ENCODE measurements around the gene UBR2.

Gene UBR2

DNA sequence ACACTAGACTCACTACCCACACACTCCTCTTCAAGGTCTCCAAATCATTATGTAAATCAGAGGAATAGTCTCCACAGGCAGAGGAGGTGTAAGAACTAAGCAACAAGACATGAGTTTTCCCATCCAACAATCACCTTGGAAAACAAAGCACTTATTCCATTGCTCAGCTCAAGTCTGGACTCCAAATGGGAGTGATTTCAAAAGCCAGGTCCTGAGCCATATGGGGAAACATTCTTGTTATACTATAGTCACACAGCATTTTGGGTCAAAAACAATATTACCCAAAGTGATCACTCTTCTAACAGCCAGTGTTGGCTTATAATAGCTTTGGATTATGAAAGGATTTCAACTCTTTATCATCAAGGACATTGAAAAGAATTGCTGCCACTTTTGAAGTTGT is 162.2 kb downstream of the UBR2 start:
- Histone ChIP-seq H3K79me2 (ENCODE audit: low read length) (no peaks in the 10 kb centered on the region), H3K4me2 (ENCODE audit: low read length) (peak overlapping the region; percentile 79), H3K27ac (ENCODE audit: low read length) (peak overlapping the region; percentile 24; the same call in 1 of the 2 replicates), H3K9ac (ENCODE audit: low read length) (peak overlapping the region; percentile 53), H2AFZ (ENCODE audit: low read depth, low read length) (peak overlapping the region; percentile 94), H3K4me1 (ENCODE audit: low read length) (peaks cover 12% of the 10 kb centered on the region), H4K20me1 (ENCODE audit: insufficient read depth, low read length) (no peaks in the 10 kb centered on the region), H3K9me3 (ENCODE audit: insufficient read depth, low read length) (no peaks in the 10 kb centered on the region), H3K36me3 (replicated peaks; ENCODE audit: low read depth, low read length) (no peaks in the 10 kb centered on the region), H3K4me3 (ENCODE audit: low read length) (peak overlapping the region; percentile 63), H3K27me3 (ENCODE audit: low read depth, low read length) (no peaks in the 10 kb centered on the region)
- no peak for TF ChIP-seq EZH2phosphoT487 (IDR thresholded peaks at IDR 0.05; ENCODE audit: low read depth)
- TF ChIP-seq, protein P1, sequence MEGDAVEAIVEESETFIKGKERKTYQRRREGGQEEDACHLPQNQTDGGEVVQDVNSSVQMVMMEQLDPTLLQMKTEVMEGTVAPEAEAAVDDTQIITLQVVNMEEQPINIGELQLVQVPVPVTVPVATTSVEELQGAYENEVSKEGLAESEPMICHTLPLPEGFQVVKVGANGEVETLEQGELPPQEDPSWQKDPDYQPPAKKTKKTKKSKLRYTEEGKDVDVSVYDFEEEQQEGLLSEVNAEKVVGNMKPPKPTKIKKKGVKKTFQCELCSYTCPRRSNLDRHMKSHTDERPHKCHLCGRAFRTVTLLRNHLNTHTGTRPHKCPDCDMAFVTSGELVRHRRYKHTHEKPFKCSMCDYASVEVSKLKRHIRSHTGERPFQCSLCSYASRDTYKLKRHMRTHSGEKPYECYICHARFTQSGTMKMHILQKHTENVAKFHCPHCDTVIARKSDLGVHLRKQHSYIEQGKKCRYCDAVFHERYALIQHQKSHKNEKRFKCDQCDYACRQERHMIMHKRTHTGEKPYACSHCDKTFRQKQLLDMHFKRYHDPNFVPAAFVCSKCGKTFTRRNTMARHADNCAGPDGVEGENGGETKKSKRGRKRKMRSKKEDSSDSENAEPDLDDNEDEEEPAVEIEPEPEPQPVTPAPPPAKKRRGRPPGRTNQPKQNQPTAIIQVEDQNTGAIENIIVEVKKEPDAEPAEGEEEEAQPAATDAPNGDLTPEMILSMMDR (IDR thresholded peaks at IDR 0.05; ENCODE audit: low read depth, low read length) = no peak

DNA sequence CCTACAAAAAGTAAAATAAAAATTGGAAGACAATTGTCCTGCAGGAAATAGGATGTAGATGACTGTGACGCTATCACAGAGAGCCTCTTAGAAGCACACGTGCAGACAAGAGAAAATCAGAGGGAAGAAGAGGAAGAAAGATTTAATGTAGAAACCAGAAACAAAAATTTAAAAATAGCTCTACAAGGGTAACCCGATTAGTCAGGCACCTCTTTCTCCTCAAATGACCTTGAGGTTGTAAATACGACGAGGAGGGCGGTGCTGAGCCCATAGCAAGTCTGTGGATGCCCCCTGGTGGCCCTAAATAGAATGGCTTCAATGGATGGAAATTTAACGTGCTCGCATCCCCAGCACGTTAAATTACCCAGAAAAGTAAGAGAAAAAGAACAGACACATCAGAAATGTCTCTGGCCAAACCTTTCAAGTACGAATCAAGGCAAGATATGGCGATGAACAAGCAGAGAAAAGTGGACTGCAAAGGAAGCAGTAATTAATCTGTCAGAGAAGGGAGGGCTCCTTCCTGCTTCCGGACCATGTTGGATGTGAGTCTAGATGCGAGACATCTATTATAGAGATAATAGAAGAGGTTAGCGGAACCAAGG is 162.8 kb downstream of the UBR2 start:
- no peaks in the 10 kb centered on the region for H3K36me3 ChIP-seq (replicated peaks; ENCODE audit: low read depth, low read length)
- H3K4me3 ChIP-seq (ENCODE audit: low read length) = peak overlapping the region; percentile 63
- H3K27me3 ChIP-seq (ENCODE audit: low read depth, low read length) = no peaks in the 10 kb centered on the region
- peak overlapping the region; percentile 24; the same call in 1 of the 2 replicates for H3K27ac ChIP-seq (ENCODE audit: low read length)
- TF ChIP-seq, protein P1 (IDR thresholded peaks at IDR 0.05; ENCODE audit: low read depth, low read length) = peak; percentile 97
- no peak for TF ChIP-seq EZH2phosphoT487 (IDR thresholded peaks at IDR 0.05; ENCODE audit: low read depth)
- no peaks in the 10 kb centered on the region for H4K20me1 ChIP-seq (ENCODE audit: insufficient read depth, low read length)
- H2AFZ ChIP-seq (ENCODE audit: low read depth, low read length) = peak overlapping the region; percentile 94
- H3K9me3 ChIP-seq (ENCODE audit: insufficient read depth, low read length) = no peaks in the 10 kb centered on the region
- peaks cover 12% of the 10 kb centered on the region for H3K4me1 ChIP-seq (ENCODE audit: low read length)
- H3K79me2 ChIP-seq (ENCODE audit: low read length) = no peaks in the 10 kb centered on the region
- peak overlapping the region; percentile 79 for H3K4me2 ChIP-seq (ENCODE audit: low read length)
- peak overlapping the region; percentile 53 for H3K9ac ChIP-seq (ENCODE audit: low read length)

DNA sequence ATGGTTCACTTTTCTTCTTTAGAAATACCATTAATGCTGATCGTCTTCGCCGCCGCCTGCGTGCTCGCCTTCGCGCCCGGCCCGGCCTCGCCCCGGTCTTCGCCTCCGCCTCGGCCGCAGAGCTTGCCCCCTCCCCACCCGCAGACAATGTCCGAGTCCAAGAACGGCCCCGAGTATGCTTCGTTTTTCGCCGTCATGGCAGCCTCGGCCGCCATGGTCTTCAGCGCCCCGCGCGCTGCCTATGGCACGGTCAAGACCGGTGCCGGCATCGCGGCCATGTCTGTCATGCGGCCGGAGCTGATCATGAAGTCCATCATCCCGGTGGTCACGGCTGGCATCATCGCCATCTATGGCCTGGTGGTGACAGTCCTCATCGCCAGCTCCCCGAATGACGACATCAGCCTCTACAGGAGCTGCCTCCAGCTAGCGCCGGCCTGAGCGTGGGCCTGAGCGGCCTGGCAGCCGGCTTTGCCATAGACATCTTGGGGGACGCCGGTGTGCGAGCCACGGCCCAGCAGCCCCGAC is 163.3 kb downstream of the UBR2 start:
- no peak overlapping the region for H3K9ac ChIP-seq (ENCODE audit: low read length)
- TF ChIP-seq, protein P1 (IDR thresholded peaks at IDR 0.05; ENCODE audit: low read depth, low read length) = no peak
- no peak for TF ChIP-seq EZH2phosphoT487 (IDR thresholded peaks at IDR 0.05; ENCODE audit: low read depth)
- H3K4me2 ChIP-seq (ENCODE audit: low read length) = peak overlapping the region; percentile 79
- peaks cover 12% of the 10 kb centered on the region for H3K4me1 ChIP-seq (ENCODE audit: low read length)
- H3K27ac ChIP-seq (ENCODE audit: low read length) = no peak overlapping the region
- H3K4me3 ChIP-seq (ENCODE audit: low read length) = peak overlapping the region; percentile 63
- peak overlapping the region; percentile 94; the same call in 1 of the 2 replicates for H2AFZ ChIP-seq (ENCODE audit: low read depth, low read length)
- H3K36me3 ChIP-seq (replicated peaks; ENCODE audit: low read depth, low read length) = no peaks in the 10 kb centered on the region
- no peaks in the 10 kb centered on the region for H3K79me2 ChIP-seq (ENCODE audit: low read length)
- no peaks in the 10 kb centered on the region for H4K20me1 ChIP-seq (ENCODE audit: insufficient read depth, low read length)
- H3K27me3 ChIP-seq (ENCODE audit: low read depth, low read length) = no peaks in the 10 kb centered on the region
- no peaks in the 10 kb centered on the region for H3K9me3 ChIP-seq (ENCODE audit: insufficient read depth, low read length)

DNA sequence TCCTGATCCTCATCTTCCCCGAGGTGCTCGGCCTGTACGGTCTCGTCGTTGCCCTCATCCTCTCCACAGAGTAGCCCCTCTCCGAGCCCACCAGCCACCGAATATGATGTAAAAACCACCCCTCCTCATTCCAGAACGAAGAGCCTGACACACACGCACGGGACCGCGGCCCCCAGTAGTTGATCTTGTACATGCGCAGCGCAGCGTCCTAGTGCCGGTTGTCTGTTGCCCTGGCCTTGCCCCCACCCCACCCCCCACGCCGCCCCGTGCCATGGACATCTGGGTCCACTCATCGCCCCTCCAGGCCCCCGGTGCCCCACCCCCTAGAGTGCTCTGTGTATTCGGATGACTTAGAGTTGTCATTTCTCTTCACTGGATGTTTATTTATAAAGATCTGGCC is 163.8 kb downstream of the UBR2 start:
- Histone ChIP-seq H4K20me1 (ENCODE audit: insufficient read depth, low read length) (no peaks in the 10 kb centered on the region), H2AFZ (ENCODE audit: low read depth, low read length) (no peak overlapping the region), H3K4me3 (ENCODE audit: low read length) (no peak overlapping the region), H3K36me3 (replicated peaks; ENCODE audit: low read depth, low read length) (no peaks in the 10 kb centered on the region), H3K4me2 (ENCODE audit: low read length) (no peak overlapping the region), H3K4me1 (ENCODE audit: low read length) (peaks cover 12% of the 10 kb centered on the region), H3K79me2 (ENCODE audit: low read length) (no peaks in the 10 kb centered on the region), H3K27me3 (ENCODE audit: low read depth, low read length) (no peaks in the 10 kb centered on the region), H3K9me3 (ENCODE audit: insufficient read depth, low read length) (no peaks in the 10 kb centered on the region), H3K27ac (ENCODE audit: low read length) (no peak overlapping the region), H3K9ac (ENCODE audit: low read length) (no peak overlapping the region)
- no peak for TF ChIP-seq EZH2phosphoT487 (IDR thresholded peaks at IDR 0.05; ENCODE audit: low read depth)
- TF ChIP-seq, protein P1 (IDR thresholded peaks at IDR 0.05; ENCODE audit: low read depth, low read length) = no peak

Data from OCI-LY3 (cell line).